Liver (tissue), 9 donors: Measurements from ENCODE around the gene CFAP45. TPM values are rescaled to one million over a fixed set of nuclear protein-coding genes. Genes with fewer than 3 reads are reported as not detected.

Experiments used
- DNase-seq: peaks from one replicate; pipeline ENCODE4 v3.0.0-alpha.2; 2017; ENCODE audit warnings: low spot score
- H3K27ac ChIP-seq, 2 donors: one replicate each; pipeline ENCODE4 v1.7.0; 2013; ENCODE audit warnings: inconsistent platforms in 2 of 2, low read length in 2 of 2, control low read depth in 1 of 2, low read depth in 1 of 2, mild to moderate bottlenecking in 1 of 2
- H3K27me3 ChIP-seq, 4 donors: one replicate each; pipeline versions ENCODE4 v1.6.1 to v1.7.0; 2013; ENCODE audit warnings: low read length in 3 of 4, inconsistent platforms in 1 of 4, mild to moderate bottlenecking in 1 of 4, moderate library complexity in 1 of 4; ENCODE audit not compliant: control insufficient read depth in 4 of 4, insufficient read depth in 4 of 4
- H3K36me3 ChIP-seq, 4 donors: one replicate each; pipeline versions ENCODE4 v1.6.1 to v1.7.0; 2013; ENCODE audit warnings: low read length in 3 of 4, mild to moderate bottlenecking in 3 of 4, low read depth in 1 of 4, moderate library complexity in 1 of 4; ENCODE audit not compliant: control insufficient read depth in 4 of 4, insufficient read depth in 3 of 4
- H3K4me1 ChIP-seq, 4 donors: one replicate each; pipeline versions ENCODE4 v1.6.1 to v1.7.0; 2013; ENCODE audit warnings: low read length in 3 of 4, mild to moderate bottlenecking in 3 of 4, moderate library complexity in 1 of 4; ENCODE audit not compliant: control insufficient read depth in 4 of 4, insufficient read depth in 4 of 4
- H3K4me3 ChIP-seq, 3 donors: one replicate each; pipeline versions ENCODE4 v1.6.1 to v1.7.0; 2013; ENCODE audit warnings: low read length in 3 of 3, control low read depth in 1 of 3, low read depth in 1 of 3, mild to moderate bottlenecking in 1 of 3
- H3K9ac ChIP-seq, 2 donors: one replicate each; pipeline ENCODE4 v1.7.0; 2013; ENCODE audit warnings: low read length in 2 of 2, mild to moderate bottlenecking in 2 of 2, moderate library complexity in 2 of 2, control low read depth in 1 of 2, low read depth in 1 of 2
- H3K9me3 ChIP-seq, 4 donors: one replicate each; pipeline versions ENCODE4 v1.6.1 to v1.7.0; 2013; ENCODE audit warnings: low read length in 3 of 4; ENCODE audit not compliant: control insufficient read depth in 4 of 4
- EGR1 ChIP-seq, 2 donors: IDR thresholded peaks; 2 replicates each; pipeline ENCODE4 v1.6.1; 2016 to 2018; ENCODE audit warnings: antibody characterized with exemption in 2 of 2, low read depth in 2 of 2
- FOXA1 ChIP-seq: IDR thresholded peaks from 2 replicates; pipeline ENCODE4 v1.6.1; 2016; ENCODE audit warnings: antibody characterized with exemption
- FOXA2 ChIP-seq: IDR thresholded peaks from 2 replicates; pipeline ENCODE4 v1.6.1; 2016; ENCODE audit warnings: antibody characterized with exemption
- GABPA ChIP-seq, 2 donors: IDR thresholded peaks in 1 of 2; conservative IDR thresholded peaks in 1 of 2; 2 replicates each; pipeline ENCODE4 v1.6.1; 2016; ENCODE audit warnings: antibody characterized with exemption in 2 of 2, mild to moderate bottlenecking in 1 of 2, moderate library complexity in 1 of 2
- HNF4A ChIP-seq, 2 donors: conservative IDR thresholded peaks; 2 replicates each; pipeline ENCODE4 v1.6.1; 2016; ENCODE audit warnings: antibody characterized with exemption in 2 of 2, mild to moderate bottlenecking in 2 of 2
- HNF4G ChIP-seq: IDR thresholded peaks from 2 replicates; pipeline ENCODE4 v1.6.1; 2016; ENCODE audit warnings: antibody characterized with exemption
- JUND ChIP-seq, 2 donors: IDR thresholded peaks; 2 replicates each; pipeline ENCODE4 v1.6.1; 2016; ENCODE audit warnings: antibody characterized with exemption in 2 of 2
- RAD21 ChIP-seq, 2 donors: IDR thresholded peaks; 2 replicates each; pipeline ENCODE4 v1.6.1; 2016; ENCODE audit warnings: antibody characterized with exemption in 2 of 2, mild to moderate bottlenecking in 2 of 2
- RXRA ChIP-seq, 2 donors: IDR thresholded peaks; 2 replicates each; pipeline ENCODE4 v1.6.1; 2017 to 2018; ENCODE audit warnings: antibody characterized with exemption in 2 of 2, mild to moderate bottlenecking in 1 of 2
- SP1 ChIP-seq: IDR thresholded peaks from 2 replicates; pipeline ENCODE4 v1.6.1; 2018; ENCODE audit warnings: antibody characterized with exemption, mild to moderate bottlenecking
- TAF1 ChIP-seq: conservative IDR thresholded peaks from 2 replicates; pipeline ENCODE4 v1.6.1; 2016; ENCODE audit warnings: antibody characterized with exemption, mild to moderate bottlenecking
- YY1 ChIP-seq: IDR thresholded peaks from 2 replicates; pipeline ENCODE4 v1.6.1; 2016; ENCODE audit warnings: antibody characterized with exemption, mild to moderate bottlenecking
- ZBTB33 ChIP-seq: IDR thresholded peaks from 2 replicates; pipeline ENCODE4 v1.6.1; 2016; ENCODE audit warnings: antibody characterized with exemption
- WGBS: extraction: QIAGEN DNeasy Blood & Tissue Kit; methylation state at CpG from one replicate; pipeline ENCODE4 v1.1.7; 2013; 5-methylcytosine and 5-hydroxymethylcytosine counted together
- polyA plus RNA-seq, 2 donors: library from polyadenylated mRNA; stranded (reverse) in 1 of 2; unstranded in 1 of 2; fragments of 200-250 nt in 1 of 2; fragments of >200 nt in 1 of 2; fragmentation: Nextera tagmentation in 1 of 2; extraction: Ambion mirVana in 1 of 2; gene quantifications; one replicate each; pipeline versions ENCODE4 v1.2.1 to v1.2.3, GENCODE V29; 2013 to 2015
- total RNA-seq, 2 donors: library from RNA; depleted of rRNA; stranded (reverse); fragments of >200 nt; gene quantifications; one replicate each; pipeline ENCODE4 v1.2.3, GENCODE V29; 2014
- TF ChIP-seq, protein P1 (sequence below): IDR thresholded peaks from 2 replicates; pipeline ENCODE4 v1.6.1; 2016; ENCODE audit warnings: antibody characterized with exemption
- TF ChIP-seq, protein P2 (sequence below): fragments of 150-350 bp; IDR thresholded peaks from 2 replicates; pipeline ENCODE4 v1.5.1; 2017; ENCODE audit warnings: improper control_type of control experiment, low read depth, low read length; ENCODE audit not compliant: missing input control
- TF ChIP-seq, protein P3 (sequence below): IDR thresholded peaks from 2 replicates; pipeline ENCODE4 v1.6.1; 2016; ENCODE audit warnings: antibody characterized with exemption, mild to moderate bottlenecking
- TF ChIP-seq, protein P4 (sequence below): IDR thresholded peaks from 2 replicates; pipeline ENCODE4 v1.6.1; 2016; ENCODE audit warnings: antibody characterized with exemption
- donor health status: healthy.
- donor health status: healthy.
- donor health status: healthy.
- donor health status: healthy.
- donor health status: healthy.

CFAP45 gene
- total and polyA plus RNA-seq, 4 donors: 0.03 to 0.24 TPM; not detected in 2

GRCh38 chr1:159880430-159880829, 19.5 kb downstream of the CFAP45 start:
- Histone ChIP-seq H3K4me3 (no peak overlapping the region), H3K9ac (no peak overlapping the region), H3K27ac (no peak overlapping the region), H3K36me3 (no peaks in the 10 kb centered on the region), H3K4me1 (no peaks in the 10 kb centered on the region), H3K27me3 (no peaks in the 10 kb centered on the region), H3K9me3 (no peaks in the 10 kb centered on the region)
- DNase-seq: no peak
- TF ChIP-seq, protein P1, sequence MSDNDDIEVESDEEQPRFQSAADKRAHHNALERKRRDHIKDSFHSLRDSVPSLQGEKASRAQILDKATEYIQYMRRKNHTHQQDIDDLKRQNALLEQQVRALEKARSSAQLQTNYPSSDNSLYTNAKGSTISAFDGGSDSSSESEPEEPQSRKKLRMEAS: no peak
- TF ChIP-seq RXRA (IDR thresholded peaks at IDR 0.05): no peak
- TF ChIP-seq, protein P2, sequence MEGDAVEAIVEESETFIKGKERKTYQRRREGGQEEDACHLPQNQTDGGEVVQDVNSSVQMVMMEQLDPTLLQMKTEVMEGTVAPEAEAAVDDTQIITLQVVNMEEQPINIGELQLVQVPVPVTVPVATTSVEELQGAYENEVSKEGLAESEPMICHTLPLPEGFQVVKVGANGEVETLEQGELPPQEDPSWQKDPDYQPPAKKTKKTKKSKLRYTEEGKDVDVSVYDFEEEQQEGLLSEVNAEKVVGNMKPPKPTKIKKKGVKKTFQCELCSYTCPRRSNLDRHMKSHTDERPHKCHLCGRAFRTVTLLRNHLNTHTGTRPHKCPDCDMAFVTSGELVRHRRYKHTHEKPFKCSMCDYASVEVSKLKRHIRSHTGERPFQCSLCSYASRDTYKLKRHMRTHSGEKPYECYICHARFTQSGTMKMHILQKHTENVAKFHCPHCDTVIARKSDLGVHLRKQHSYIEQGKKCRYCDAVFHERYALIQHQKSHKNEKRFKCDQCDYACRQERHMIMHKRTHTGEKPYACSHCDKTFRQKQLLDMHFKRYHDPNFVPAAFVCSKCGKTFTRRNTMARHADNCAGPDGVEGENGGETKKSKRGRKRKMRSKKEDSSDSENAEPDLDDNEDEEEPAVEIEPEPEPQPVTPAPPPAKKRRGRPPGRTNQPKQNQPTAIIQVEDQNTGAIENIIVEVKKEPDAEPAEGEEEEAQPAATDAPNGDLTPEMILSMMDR: no peak
- no peak for TF ChIP-seq FOXA2
- TF ChIP-seq TAF1: no peak
- TF ChIP-seq SP1: no peak
- TF ChIP-seq FOXA1: no peak
- no peak for TF ChIP-seq HNF4G
- TF ChIP-seq, protein P3, sequence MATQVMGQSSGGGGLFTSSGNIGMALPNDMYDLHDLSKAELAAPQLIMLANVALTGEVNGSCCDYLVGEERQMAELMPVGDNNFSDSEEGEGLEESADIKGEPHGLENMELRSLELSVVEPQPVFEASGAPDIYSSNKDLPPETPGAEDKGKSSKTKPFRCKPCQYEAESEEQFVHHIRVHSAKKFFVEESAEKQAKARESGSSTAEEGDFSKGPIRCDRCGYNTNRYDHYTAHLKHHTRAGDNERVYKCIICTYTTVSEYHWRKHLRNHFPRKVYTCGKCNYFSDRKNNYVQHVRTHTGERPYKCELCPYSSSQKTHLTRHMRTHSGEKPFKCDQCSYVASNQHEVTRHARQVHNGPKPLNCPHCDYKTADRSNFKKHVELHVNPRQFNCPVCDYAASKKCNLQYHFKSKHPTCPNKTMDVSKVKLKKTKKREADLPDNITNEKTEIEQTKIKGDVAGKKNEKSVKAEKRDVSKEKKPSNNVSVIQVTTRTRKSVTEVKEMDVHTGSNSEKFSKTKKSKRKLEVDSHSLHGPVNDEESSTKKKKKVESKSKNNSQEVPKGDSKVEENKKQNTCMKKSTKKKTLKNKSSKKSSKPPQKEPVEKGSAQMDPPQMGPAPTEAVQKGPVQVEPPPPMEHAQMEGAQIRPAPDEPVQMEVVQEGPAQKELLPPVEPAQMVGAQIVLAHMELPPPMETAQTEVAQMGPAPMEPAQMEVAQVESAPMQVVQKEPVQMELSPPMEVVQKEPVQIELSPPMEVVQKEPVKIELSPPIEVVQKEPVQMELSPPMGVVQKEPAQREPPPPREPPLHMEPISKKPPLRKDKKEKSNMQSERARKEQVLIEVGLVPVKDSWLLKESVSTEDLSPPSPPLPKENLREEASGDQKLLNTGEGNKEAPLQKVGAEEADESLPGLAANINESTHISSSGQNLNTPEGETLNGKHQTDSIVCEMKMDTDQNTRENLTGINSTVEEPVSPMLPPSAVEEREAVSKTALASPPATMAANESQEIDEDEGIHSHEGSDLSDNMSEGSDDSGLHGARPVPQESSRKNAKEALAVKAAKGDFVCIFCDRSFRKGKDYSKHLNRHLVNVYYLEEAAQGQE: no peak
- TF ChIP-seq, protein P4, sequence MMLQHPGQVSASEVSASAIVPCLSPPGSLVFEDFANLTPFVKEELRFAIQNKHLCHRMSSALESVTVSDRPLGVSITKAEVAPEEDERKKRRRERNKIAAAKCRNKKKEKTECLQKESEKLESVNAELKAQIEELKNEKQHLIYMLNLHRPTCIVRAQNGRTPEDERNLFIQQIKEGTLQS: no peak
- no peak for TF ChIP-seq RAD21 (IDR thresholded peaks at IDR 0.05)
- no peak for TF ChIP-seq ZBTB33
- no peak for TF ChIP-seq JUND (IDR thresholded peaks at IDR 0.05)
- no peak for TF ChIP-seq HNF4A (conservative IDR thresholded peaks at IDR 0.05)
- no peak for TF ChIP-seq EGR1 (IDR thresholded peaks at IDR 0.05; ENCODE audit: low read depth in 2 of 2)
- no peak for TF ChIP-seq GABPA (IDR thresholded peaks at IDR 0.05 in 1 of 2, conservative IDR thresholded peaks at IDR 0.05 in 1 of 2)
- TF ChIP-seq YY1: no peak
- WGBS: 86% methylated on average over 3 of the region's 3 CpGs

GRCh38 chr1:159879977-159880376, 20.0 kb downstream of the CFAP45 start:
- no peaks in the 10 kb centered on the region for H3K36me3 ChIP-seq
- H3K27ac ChIP-seq: no peak overlapping the region
- no peak overlapping the region for H3K9ac ChIP-seq
- 70% methylated on average over 4 of the region's 4 CpGs for WGBS
- H3K9me3 ChIP-seq: no peaks in the 10 kb centered on the region
- no peak overlapping the region for H3K4me3 ChIP-seq
- TF ChIP-seq, protein P1: no peak
- peak in 1 of 2 donors; percentile 24 for TF ChIP-seq JUND (IDR thresholded peaks at IDR 0.05)
- H3K4me1 ChIP-seq: no peaks in the 10 kb centered on the region
- H3K27me3 ChIP-seq: no peaks in the 10 kb centered on the region
- DNase-seq: no peak
